K562 (cell line): ENCODE results near the gene LAMA3. TPM values are rescaled to one million over a fixed set of nuclear protein-coding genes. Genes with fewer than 3 reads are reported as not detected.

Source experiments
- ATAC-seq: fragments of 200-7000 bp; cut with Tn5 transposase; 3 replicates; pipeline ENCODE4 v1.9.1; 2020; ENCODE audit warnings: moderate library complexity
- BruUV-seq: library from RNA; stranded (reverse); fragments of 400-500 nt; replicated peaks from 2 replicates; lab custom pipeline; 2021; lab: Mats Ljungman, UMichigan
- CTCF ChIA-PET: fragments of 300-600 bp; formaldehyde crosslinking; extraction: SDS; loops from one replicate; lab custom pipeline; 2021; ENCODE audit warnings: low intra/inter-chr PET ratio; lab: Yijun Ruan, JAX
- POLR2A ChIA-PET: fragments of 300-600, 350-650 bp; sonication (Branson Sonifier 250); formaldehyde crosslinking; extraction: SDS; loops from one replicate; lab custom pipeline; 2021; ENCODE audit warnings: antibody characterized with exemption, inconsistent platforms; lab: Yijun Ruan, JAX
- DNase-seq, 4 experiments: peaks; one replicate each; pipeline versions ENCODE4 v3.0.0 to v3.0.0-alpha.2; 2011 to 2018; ENCODE audit warnings: low spot score in 3 of 4, mixed read lengths in 3 of 4; ENCODE audit errors: extremely low read depth in 1 of 4
- FAIRE-seq: peaks from 2 replicates; lab custom pipeline; 2011; peaks lifted over from hg19 to GRCh38; lab: Jason Lieb, UNC
- H2AFZ ChIP-seq: 2 replicates; pipeline ENCODE4 v1.6.0; 2011; ENCODE audit warnings: low read depth, low read length, control low read depth, inconsistent platforms
- H3K27ac ChIP-seq: fragments of 200-600 bp; 3 replicates; pipeline ENCODE4 v1.8.0; 2011; ENCODE audit warnings: low read depth, mild to moderate bottlenecking, control low read depth, inconsistent platforms, low read length, moderate library complexity, mixed read lengths; ENCODE audit errors: extremely low read depth
- H3K27me3 ChIP-seq, 2 experiments: fragments of 300-600 bp in 1 of 2; 2 replicates in 1 of 2; 3 replicates in 1 of 2; pipeline versions ENCODE4 v1.6.0 to v1.8.0; 2011; ENCODE audit warnings: inconsistent platforms in 2 of 2, low read length in 2 of 2, mild to moderate bottlenecking in 1 of 2, mixed read lengths in 1 of 2, moderate library complexity in 1 of 2; ENCODE audit not compliant: control insufficient read depth in 2 of 2, insufficient read depth in 2 of 2
- H3K36me3 ChIP-seq: fragments of 300-600 bp; 3 replicates; pipeline ENCODE4 v1.8.0; 2011; ENCODE audit warnings: mild to moderate bottlenecking, low read length, inconsistent platforms; ENCODE audit not compliant: control insufficient read depth, insufficient read depth
- H3K4me1 ChIP-seq, 2 experiments: fragments of 200-600 bp in 1 of 2; replicated peaks in 1 of 2; 2 replicates in 1 of 2; 3 replicates in 1 of 2; pipeline versions ENCODE4 v1.5.1 to v1.8.0; 2011; ENCODE audit warnings: inconsistent platforms in 2 of 2, low read length in 2 of 2, mild to moderate bottlenecking in 1 of 2, mixed read lengths in 1 of 2, moderate library complexity in 1 of 2; ENCODE audit not compliant: control insufficient read depth in 2 of 2, insufficient read depth in 2 of 2
- H3K4me2 ChIP-seq: 2 replicates; pipeline ENCODE4 v1.6.1; 2011; ENCODE audit warnings: low read length, control low read depth, inconsistent platforms, mixed read lengths; ENCODE audit not compliant: insufficient read depth
- H3K4me3 ChIP-seq: fragments of 200-600 bp; sonication (generic), shearing (Covaris generic); 2 replicates; pipeline ENCODE4 v1.5.1; 2016; ENCODE audit warnings: control low read depth, inconsistent platforms
- H3K79me2 ChIP-seq: fragments of 200-600 bp; 3 replicates; pipeline ENCODE4 v1.8.0; 2011; ENCODE audit warnings: low read length, inconsistent platforms; ENCODE audit not compliant: control insufficient read depth, insufficient read depth
- H3K9ac ChIP-seq, 2 experiments: 2 replicates each; pipeline versions ENCODE4 v1.6.0 to v1.6.1; 2011; ENCODE audit warnings: low read depth in 2 of 2, low read length in 2 of 2, control low read depth in 1 of 2, inconsistent platforms in 1 of 2, mild to moderate bottlenecking in 1 of 2, mixed read lengths in 1 of 2; ENCODE audit not compliant: insufficient read depth in 1 of 2
- H3K9me1 ChIP-seq: one replicate; pipeline ENCODE4 v1.6.0; 2011; ENCODE audit warnings: inconsistent platforms, mild to moderate bottlenecking, low read length, moderate library complexity; ENCODE audit not compliant: control insufficient read depth, insufficient read depth
- H3K9me3 ChIP-seq: replicated peaks from 2 replicates; pipeline ENCODE4 v1.5.1; 2011; ENCODE audit warnings: low read depth, low read length, inconsistent platforms; ENCODE audit not compliant: control insufficient read depth, insufficient read depth
- H4K20me1 ChIP-seq: replicated peaks from 2 replicates; pipeline ENCODE4 v1.6.1; 2011; ENCODE audit warnings: low read length, inconsistent platforms, mixed read lengths; ENCODE audit not compliant: control insufficient read depth, insufficient read depth
- CHD2 ChIP-seq: IDR thresholded peaks from 2 replicates; pipeline ENCODE4 v1.6.1; 2011; ENCODE audit warnings: low read depth, low read length
- DIDO1 ChIP-seq: fragments of 450-650 bp; IDR thresholded peaks from 2 replicates; pipeline ENCODE4 v1.6.1; 2016; ENCODE audit warnings: low read depth, missing biosample characterization, missing genetic modification characterization
- FUS ChIP-seq: fragments of 200-400 bp; formaldehyde crosslinking; optimal IDR thresholded peaks from 2 replicates; pipeline ENCODE3; 2017; ENCODE audit warnings: low read depth, low read length
- HMGXB4 ChIP-seq: sonication (generic); formaldehyde crosslinking; IDR thresholded peaks from 2 replicates; pipeline ENCODE4 v1.8.1; 2023; ENCODE audit warnings: mild to moderate bottlenecking, missing genetic modification reagents
- HNRNPLL ChIP-seq: fragments of 200-400 bp; formaldehyde crosslinking; IDR thresholded peaks from 2 replicates; pipeline ENCODE4 v1.6.1; 2017; ENCODE audit warnings: low read length, low read depth, mild to moderate bottlenecking; ENCODE audit not compliant: poor library complexity, severe bottlenecking
- MAZ ChIP-seq, 2 experiments: fragments of 450-650 bp in 1 of 2; sonication (generic) in 1 of 2; formaldehyde crosslinking; IDR thresholded peaks in 1 of 2; conservative IDR thresholded peaks in 1 of 2; 2 replicates each; pipeline versions ENCODE4 v1.4.0 to v1.5.0; 2020; ENCODE audit warnings: mild to moderate bottlenecking in 1 of 2, missing genetic modification reagents in 1 of 2
- NFRKB ChIP-seq: fragments of 450-650 bp; IDR thresholded peaks from 2 replicates; pipeline ENCODE4 v1.6.1; 2016; ENCODE audit warnings: low read depth
- PHF8 ChIP-seq: fragments of 200-600 bp; sonication (generic); IDR thresholded peaks from 2 replicates; pipeline ENCODE4 v1.6.1; 2012; ENCODE audit warnings: mixed run types, mild to moderate bottlenecking, inconsistent platforms, low read length, moderate library complexity, borderline replicate concordance
- RAD21 ChIP-seq, 2 experiments: fragments of 250-450 bp in 1 of 2; fragments of 450-650 bp in 1 of 2; sonication (Bioruptor Pico) in 1 of 2; formaldehyde crosslinking in 1 of 2; IDR thresholded peaks in 1 of 2; conservative IDR thresholded peaks in 1 of 2; 2 replicates each; pipeline versions ENCODE4 v1.4.0 to v1.8.0; 2020 to 2022; ENCODE audit warnings: mild to moderate bottlenecking in 2 of 2, moderate library complexity in 1 of 2
- STAG1 ChIP-seq: sonication (generic); formaldehyde crosslinking; IDR thresholded peaks from 2 replicates; pipeline ENCODE4 v1.5.0; 2020; ENCODE audit warnings: missing genetic modification reagents, borderline replicate concordance
- ZNF586 ChIP-seq: fragments of 450-650 bp; formaldehyde crosslinking; conservative IDR thresholded peaks from 2 replicates; pipeline ENCODE4 v1.4.0; 2020; ENCODE audit warnings: mild to moderate bottlenecking, moderate library complexity
- WGBS: fragments of 100-300 bp; shearing (Covaris generic); methylation state at CpG from one replicate; pipeline ENCODE4 v1.1.6; 2016; ENCODE audit warnings: low coverage, mixed read lengths; ENCODE audit not compliant: insufficient coverage; ENCODE audit errors: missing lambda C conversion rate; 5-methylcytosine and 5-hydroxymethylcytosine counted together
- in situ Hi-C: fragments of 300-500 bp; cut with MboI; formaldehyde crosslinking; loops from 4 replicates; pipeline ENCODE4 v1.15.0; 2018; ENCODE audit warnings: inconsistent platforms, mixed read lengths
- intact Hi-C: fragments of 100-400 bp; cut with micrococcal nuclease; formaldehyde crosslinking; loops from 2 replicates; pipeline ENCODE4 v1.14.2; 2022
- polyA plus RNA-seq, 8 experiments: library from polyadenylated mRNA; depleted of rRNA in 4 of 8; stranded (reverse) in 5 of 8; unstranded in 3 of 8; fragments of >200 nt; fragmentation: Nextera tagmentation in 2 of 8; fragmentation: Illumina TruSeq in 1 of 8; extraction: Ambion mirVana in 2 of 8; extraction: Trizol in 1 of 8; gene quantifications; 2 replicates each; pipeline versions ENCODE4 v1.2.1 to v1.2.3, GENCODE V29; 2011 to 2014; ENCODE audit warnings: inconsistent platforms in 1 of 8, missing spikeins in 1 of 8
- total RNA-seq, 7 experiments: library from RNA; depleted of rRNA in 6 of 7; stranded (reverse); fragments of >200 nt in 6 of 7; fragmentation: Illumina TruSeq in 2 of 7; extraction: Trizol in 2 of 7; gene quantifications; 2 replicates each; pipeline versions ENCODE4 v1.2.1 to v1.2.3, GENCODE V29; 2011 to 2021; ENCODE audit warnings: low replicate concordance in 1 of 7

Gene LAMA3
- total and polyA plus RNA-seq, 9 of the 15 experiments (the other 6 are each of a cell fraction or from before 2014, with no cell fraction given): 0.07 TPM; not detected in 8

- Histone ChIP-seq H3K36me3 (no peaks in the 10 kb centered on the region), H3K4me1 (no peaks in the 10 kb centered on the region; a peak in 1 of 5 replicates), H3K9ac (no peak overlapping the region), H3K4me2 (no peak overlapping the region), H3K4me3 (no peak overlapping the region), H3K27ac (no peak overlapping the region), H3K9me1 (peaks cover 6% of the 10 kb centered on the region), H2AFZ (no peak overlapping the region), H3K79me2 (no peaks in the 10 kb centered on the region), H3K27me3 (peaks cover 0 to 27% of the 10 kb centered on the region in 2 experiments; a peak in 2 of 5 replicates), H4K20me1 (no peaks in the 10 kb centered on the region; the same call in 1 of the 2 replicates), H3K9me3 (no peaks in the 10 kb centered on the region)
- POLR2A ChIA-PET: no interaction called here
- in situ Hi-C loops (no loop called here), intact Hi-C loops (no loop called here)
- CTCF ChIA-PET: no interaction called here
- TF ChIP-seq HNRNPLL (peak; percentile 18), MAZ (CRISPR knock-in tag; conservative IDR thresholded peaks at IDR 0.05 in 1 of 2, IDR thresholded peaks at IDR 0.05 in 1 of 2) (no peak)
- ATAC-seq: no peak
- DNase-seq: no peak
- FAIRE-seq: no peak
- 0% methylated on average over 15 of the region's 15 CpGs for WGBS
- BruUV-seq: no TSS peak
Observed at GRCh38 chr18:23845988-23846630, 156.9 kb downstream of the LAMA3 start.

- Histone ChIP-seq H3K4me1 (no peaks in the 10 kb centered on the region; a peak in 1 of 5 replicates), H3K9me1 (peaks cover 6% of the 10 kb centered on the region), H3K4me2 (no peak overlapping the region), H3K27ac (no peak overlapping the region), H3K9me3 (no peaks in the 10 kb centered on the region), H3K27me3 (peaks cover 0 to 24% of the 10 kb centered on the region in 2 experiments; a peak in 3 of 5 replicates), H3K79me2 (no peaks in the 10 kb centered on the region), H4K20me1 (no peaks in the 10 kb centered on the region; the same call in 1 of the 2 replicates)
- no peak for DNase-seq
- CTCF ChIA-PET: no interaction called here
- intact Hi-C loops: no loop called here
- no TSS peak for BruUV-seq
- TF ChIP-seq CHD2 (no peak), FUS (no peak), HMGXB4 (CRISPR knock-in tag) (no peak), STAG1 (CRISPR knock-in tag) (no peak), PHF8 (no peak), DIDO1 (tag) (no peak), NFRKB (no peak), RAD21 (CRISPR knock-in tag; conservative IDR thresholded peaks at IDR 0.05 in 1 of 2, IDR thresholded peaks at IDR 0.05 in 1 of 2) (no peak), ZNF586 (CRISPR knock-in tag) (no peak)
- TF ChIP-seq, all 486 proteins: peak for 0
- in situ Hi-C loops: no loop called here
- ATAC-seq (no peak), FAIRE-seq (no peak)
- Histone ChIP-seq H3K9ac (no peak overlapping the region), H3K36me3 (no peaks in the 10 kb centered on the region), H3K4me3 (no peak overlapping the region), H2AFZ (no peak overlapping the region)
- WGBS: 0% methylated on average over 17 of the region's 19 CpGs
- POLR2A ChIA-PET: no interaction called here
Observed at GRCh38 chr18:23847321-23847986, 158.2 kb downstream of the LAMA3 start.
